ENCODE data around the gene EGFLAM.

EGFLAM gene

GRCh38 chr5:38471709-38472108 is 213.3 kb downstream of the EGFLAM start:
- no peak for DNase-seq (ENCODE audit: low spot score)

DNA sequence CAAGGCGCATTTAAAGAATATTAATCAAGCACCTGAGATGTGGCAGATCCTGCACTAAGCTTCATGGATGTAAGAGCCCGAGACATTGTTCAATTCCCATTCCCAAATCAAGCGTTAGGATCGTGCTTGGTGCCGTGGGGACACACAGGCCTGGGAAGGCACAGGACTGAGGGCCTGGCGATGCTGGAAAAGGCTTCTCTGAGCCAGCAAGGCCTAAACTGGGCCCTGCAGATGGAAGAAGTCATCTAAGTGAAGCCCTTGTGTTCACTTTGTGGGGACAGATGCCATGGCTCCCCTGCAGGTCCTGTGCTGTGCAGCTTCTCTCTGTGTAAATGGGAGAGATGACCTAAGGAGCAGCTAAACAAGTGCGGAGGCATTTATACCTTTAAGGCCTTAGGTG is 214.2 kb downstream of the EGFLAM start:
- DNase-seq (ENCODE audit: low spot score), result no peak

DNA sequence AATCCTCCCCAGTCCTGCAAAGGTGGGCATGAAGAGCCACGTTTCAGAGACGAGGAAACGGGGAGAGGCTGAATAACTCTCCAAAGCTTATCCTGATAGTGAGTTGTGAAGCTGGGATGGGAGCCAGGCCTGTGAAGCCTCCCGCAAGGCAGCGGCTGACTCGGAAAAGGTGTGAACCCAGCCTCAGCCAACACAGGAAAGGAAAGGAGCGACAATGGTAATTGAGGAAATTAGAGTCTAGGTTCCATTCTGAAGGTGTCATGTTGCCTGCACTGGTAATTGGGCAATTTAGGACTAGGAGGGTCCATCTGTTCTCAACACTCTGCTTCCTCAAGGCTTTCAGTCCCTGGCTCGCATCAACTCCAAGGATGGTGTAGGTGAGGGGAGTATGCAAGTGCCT is 214.6 kb downstream of the EGFLAM start:
- no peak for DNase-seq (ENCODE audit: low spot score)

- DNase-seq (ENCODE audit: low spot score), result peak; percentile 45
Measured at GRCh38 chr5:38478166-38478565, 219.8 kb downstream of the EGFLAM start.

DNA sequence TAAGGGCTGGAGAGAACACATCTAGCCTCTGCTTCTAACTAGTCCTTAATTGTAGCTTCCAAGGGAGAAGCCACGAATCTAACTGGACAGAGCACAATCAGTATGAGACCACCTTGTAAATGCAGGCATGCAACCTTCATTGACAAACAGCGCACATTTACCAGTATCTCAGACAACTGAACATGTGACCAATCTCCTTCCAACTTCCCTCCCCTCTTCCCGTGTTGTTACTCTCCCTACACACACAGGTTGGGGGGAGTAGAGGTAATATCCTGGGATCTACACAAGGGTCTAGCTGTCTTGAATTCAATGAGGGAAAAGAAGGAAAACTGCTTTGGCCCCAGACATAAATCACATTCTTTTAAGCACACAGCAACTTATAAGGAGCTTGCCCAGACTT is 220.5 kb downstream of the EGFLAM start:
- no peak for DNase-seq (ENCODE audit: low spot score)

DNA sequence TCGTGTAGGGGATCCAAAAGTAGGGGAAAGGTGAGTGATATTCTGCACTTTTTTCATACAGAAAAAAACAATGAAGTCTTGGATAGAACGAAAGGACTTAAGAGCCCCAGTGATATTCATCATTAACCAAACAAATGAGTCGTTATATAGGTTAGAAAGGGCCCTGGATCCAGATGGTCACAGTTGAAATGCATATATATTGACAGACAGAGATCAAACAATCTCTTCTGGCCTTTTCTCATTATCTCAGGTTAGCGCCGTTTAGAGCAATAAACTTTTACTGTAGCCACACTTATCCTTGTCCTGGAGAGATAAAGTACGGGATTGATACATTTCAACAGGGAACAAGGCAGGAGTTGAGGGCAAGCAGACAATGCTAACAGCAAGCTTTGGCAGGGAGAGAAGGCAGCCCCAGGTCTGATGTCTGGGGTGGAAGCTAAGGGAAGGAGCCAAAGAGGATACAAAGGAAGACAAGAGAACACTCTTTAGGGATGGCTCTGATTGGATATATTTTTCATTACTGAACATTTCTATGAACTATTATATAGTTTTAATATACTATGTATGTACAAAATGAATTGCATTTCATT is 221.1 kb downstream of the EGFLAM start:
- DNase-seq (ENCODE audit: low spot score), result no peak

- no peak for DNase-seq (ENCODE audit: low spot score)
Measured at GRCh38 chr5:38483805-38484398, 225.5 kb downstream of the EGFLAM start.

GRCh38 chr5:38494175-38494574 is 235.8 kb downstream of the EGFLAM start:
- no peak for DNase-seq (ENCODE audit: low spot score)

- no peak for DNase-seq (ENCODE audit: low spot score)
Measured at GRCh38 chr5:38494763-38495162, 236.4 kb downstream of the EGFLAM start.

DNA sequence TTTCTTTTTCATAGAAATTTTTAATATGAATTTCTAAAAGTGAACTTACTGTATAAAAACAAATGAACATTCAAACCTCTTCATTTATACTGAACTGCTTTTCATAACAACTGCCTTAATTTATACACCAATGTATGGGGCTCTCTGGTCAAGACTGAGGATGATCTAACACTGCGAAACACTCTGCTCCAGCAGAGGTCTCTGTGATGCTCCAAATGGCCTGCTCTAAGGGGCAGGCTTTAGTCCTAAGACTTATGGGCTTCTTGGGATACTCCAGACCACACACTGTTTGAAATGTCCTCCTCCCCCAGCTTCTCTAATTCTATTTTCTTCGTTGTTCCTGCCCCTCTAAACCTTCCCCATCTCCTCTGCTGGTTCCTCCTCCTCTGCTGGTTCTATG is 239.6 kb downstream of the EGFLAM start:
- DNase-seq (ENCODE audit: low spot score), result peak; percentile 49

GRCh38 chr5:38500573-38501260 is 242.4 kb downstream of the EGFLAM start:
- DNase-seq (ENCODE audit: low spot score), result no peak

- no peak for DNase-seq (ENCODE audit: low spot score)
Measured at GRCh38 chr5:38506302-38506701, 247.9 kb downstream of the EGFLAM start.

GRCh38 chr5:38509185-38509584 is 250.8 kb downstream of the EGFLAM start:
- no peak for DNase-seq (ENCODE audit: low spot score)

Data from pons (tissue), 1 donor.